SU-DHL-6 (cell line): ENCODE measurements around the gene TMEM134.

Experiments used
- EZH2phosphoT487 ChIP-seq: fragments of 200-600 bp; sonication (generic), shearing (Covaris generic); conservative IDR thresholded peaks from 2 replicates; pipeline ENCODE4 v1.6.1; 2018; ENCODE audit warnings: mild to moderate bottlenecking, antibody characterized with exemption, low read length, moderate library complexity, mixed read lengths
- TF ChIP-seq, protein P1 (sequence below): fragments of 200-600 bp; sonication (generic); IDR thresholded peaks from one replicate; pipeline ENCODE4 v1.5.1; 2017; ENCODE audit warnings: antibody characterized with exemption, mild to moderate bottlenecking, low read length, moderate library complexity; ENCODE audit not compliant: insufficient read depth, poor library complexity, severe bottlenecking

DNA sequence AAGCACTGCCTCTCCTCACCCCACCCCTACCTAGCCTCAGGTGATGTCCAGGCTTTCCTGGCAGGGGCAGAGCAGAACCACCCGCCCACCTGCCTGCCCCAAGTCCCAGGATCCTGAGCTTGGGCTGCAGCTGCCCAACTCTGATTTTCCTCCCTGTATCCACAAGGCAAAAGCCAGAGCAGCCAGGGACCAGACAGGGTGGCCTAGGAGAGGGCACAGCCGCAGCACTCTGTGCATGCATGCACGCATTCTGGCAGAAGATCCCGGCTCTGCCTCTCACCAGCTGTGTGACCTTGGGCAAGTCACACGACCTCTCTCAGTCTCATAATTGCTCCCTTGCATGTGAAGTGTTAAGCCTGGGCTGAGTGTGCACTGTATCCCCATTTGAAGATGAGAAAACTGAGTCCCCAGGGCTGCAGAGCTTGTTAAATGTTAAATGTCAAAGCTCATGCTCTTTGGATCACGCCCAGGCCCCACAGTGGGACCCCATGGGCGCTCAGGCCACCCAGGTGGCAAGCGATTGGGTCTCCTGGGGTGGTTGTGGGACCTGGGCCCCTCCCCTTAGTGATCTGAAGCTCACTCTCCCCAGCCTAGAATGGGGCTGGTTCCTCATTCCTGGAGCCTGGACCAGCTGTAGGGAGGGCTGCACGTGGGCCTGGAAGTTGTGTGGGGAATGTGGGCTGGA is 56.4 kb downstream of the TMEM134 start:
- TF ChIP-seq, protein P1, sequence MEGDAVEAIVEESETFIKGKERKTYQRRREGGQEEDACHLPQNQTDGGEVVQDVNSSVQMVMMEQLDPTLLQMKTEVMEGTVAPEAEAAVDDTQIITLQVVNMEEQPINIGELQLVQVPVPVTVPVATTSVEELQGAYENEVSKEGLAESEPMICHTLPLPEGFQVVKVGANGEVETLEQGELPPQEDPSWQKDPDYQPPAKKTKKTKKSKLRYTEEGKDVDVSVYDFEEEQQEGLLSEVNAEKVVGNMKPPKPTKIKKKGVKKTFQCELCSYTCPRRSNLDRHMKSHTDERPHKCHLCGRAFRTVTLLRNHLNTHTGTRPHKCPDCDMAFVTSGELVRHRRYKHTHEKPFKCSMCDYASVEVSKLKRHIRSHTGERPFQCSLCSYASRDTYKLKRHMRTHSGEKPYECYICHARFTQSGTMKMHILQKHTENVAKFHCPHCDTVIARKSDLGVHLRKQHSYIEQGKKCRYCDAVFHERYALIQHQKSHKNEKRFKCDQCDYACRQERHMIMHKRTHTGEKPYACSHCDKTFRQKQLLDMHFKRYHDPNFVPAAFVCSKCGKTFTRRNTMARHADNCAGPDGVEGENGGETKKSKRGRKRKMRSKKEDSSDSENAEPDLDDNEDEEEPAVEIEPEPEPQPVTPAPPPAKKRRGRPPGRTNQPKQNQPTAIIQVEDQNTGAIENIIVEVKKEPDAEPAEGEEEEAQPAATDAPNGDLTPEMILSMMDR, result no peak
- TF ChIP-seq EZH2phosphoT487, result no peak
